HEK293T (cell line): ENCODE measurements around the gene IGF1R.

Experiments
- CTCF ChIA-PET: fragments of 350-600 bp; formaldehyde crosslinking; extraction: SDS; loops from one replicate; lab custom pipeline; 2021; ENCODE audit warnings: antibody characterized with exemption, inconsistent platforms; lab: Yijun Ruan, JAX
- POLR2A ChIA-PET: fragments of 350-600 bp; formaldehyde crosslinking; extraction: SDS; loops from one replicate; lab custom pipeline; 2020; ENCODE audit warnings: antibody characterized with exemption, inconsistent platforms; lab: Yijun Ruan, JAX
- DNase-seq: peaks from one replicate; pipeline ENCODE4 v3.0.0; 2012; ENCODE audit warnings: mixed read lengths; ENCODE audit errors: extremely low spot score
- ARNT ChIP-seq: fragments of 450-650 bp; IDR thresholded peaks from 2 replicates; pipeline ENCODE4 v1.6.1; 2017; ENCODE audit warnings: mild to moderate bottlenecking
- BHLHE40 ChIP-seq: fragments of 450-650 bp; IDR thresholded peaks from 2 replicates; pipeline ENCODE4 v1.6.1; 2016; ENCODE audit warnings: mild to moderate bottlenecking, moderate library complexity, borderline replicate concordance
- CTBP1 ChIP-seq: fragments of 450-650 bp; IDR thresholded peaks from 2 replicates; pipeline ENCODE4 v1.6.1; 2016; ENCODE audit warnings: borderline replicate concordance
- ELF4 ChIP-seq: fragments of 450-650 bp; IDR thresholded peaks from 2 replicates; pipeline ENCODE4 v1.6.1; 2017; ENCODE audit warnings: antibody characterized with exemption
- FOXA1 ChIP-seq: fragments of 450-650 bp; IDR thresholded peaks from 2 replicates; pipeline ENCODE4 v1.6.1; 2016; ENCODE audit warnings: mild to moderate bottlenecking
- FOXK2 ChIP-seq: fragments of 450-650 bp; IDR thresholded peaks from 2 replicates; pipeline ENCODE4 v1.6.1; 2016; ENCODE audit warnings: mild to moderate bottlenecking
- FOXM1 ChIP-seq: fragments of 450-650 bp; IDR thresholded peaks from 2 replicates; pipeline ENCODE4 v1.6.1; 2017; ENCODE audit warnings: mild to moderate bottlenecking, borderline replicate concordance
- HDGF ChIP-seq: fragments of 450-650 bp; IDR thresholded peaks from 2 replicates; pipeline ENCODE4 v1.6.1; 2017; ENCODE audit warnings: antibody characterized with exemption, borderline replicate concordance
- L3MBTL2 ChIP-seq: fragments of 450-650 bp; conservative IDR thresholded peaks from 2 replicates; pipeline ENCODE4 v1.6.1; 2016; ENCODE audit warnings: mild to moderate bottlenecking
- LEF1 ChIP-seq: fragments of 450-650 bp; IDR thresholded peaks from 2 replicates; pipeline ENCODE4 v1.6.1; 2017; ENCODE audit warnings: mild to moderate bottlenecking, borderline replicate concordance
- NFRKB ChIP-seq: fragments of 450-650 bp; IDR thresholded peaks from 2 replicates; pipeline ENCODE4 v1.6.1; 2016; ENCODE audit warnings: mild to moderate bottlenecking, moderate library complexity
- PKNOX1 ChIP-seq: fragments of 450-650 bp; IDR thresholded peaks from 2 replicates; pipeline ENCODE4 v1.6.1; 2016
- SP1 ChIP-seq: fragments of 450-650 bp; IDR thresholded peaks from 2 replicates; pipeline ENCODE4 v1.6.1; 2017
- SUZ12 ChIP-seq: fragments of 450-650 bp; IDR thresholded peaks from 2 replicates; pipeline ENCODE4 v1.6.1; 2016; ENCODE audit warnings: mild to moderate bottlenecking
- TARDBP ChIP-seq: fragments of 450-650 bp; IDR thresholded peaks from 2 replicates; pipeline ENCODE4 v1.6.1; 2016
- ZNF384 ChIP-seq: fragments of 450-650 bp; IDR thresholded peaks from 2 replicates; pipeline ENCODE4 v1.6.1; 2016

IGF1R gene

GRCh38 chr15:98914626-98915025, 266.3 kb downstream of the IGF1R start:
- ChIA-PET POLR2A (no interaction called here), CTCF (no interaction called here)
- DNase-seq, result no peak
- TF ChIP-seq CTBP1, result no peak
- no peak for TF ChIP-seq FOXA1
- TF ChIP-seq NFRKB, result no peak
- TF ChIP-seq L3MBTL2, result no peak
- TF ChIP-seq ZNF384, result no peak

DNA sequence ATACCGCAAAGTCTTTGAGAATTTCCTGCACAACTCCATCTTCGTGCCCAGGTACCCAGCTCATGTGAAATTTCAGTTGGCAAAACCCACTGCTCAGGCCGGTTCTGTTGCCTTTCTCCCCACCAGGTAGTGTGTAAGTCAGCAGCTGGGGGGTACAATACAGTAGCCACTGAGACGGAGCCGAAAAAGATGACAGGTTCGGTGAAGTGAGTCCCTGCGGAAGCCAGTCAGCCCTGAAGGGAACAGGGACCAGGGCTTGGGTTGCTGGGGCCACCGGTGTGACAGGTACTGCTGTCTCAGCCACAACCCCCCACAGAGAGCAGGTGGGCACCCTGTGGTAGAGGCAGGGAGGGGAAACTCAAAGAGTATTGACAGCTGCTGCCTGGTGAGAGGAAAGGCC, 268.5 kb downstream of the IGF1R start:
- no peak for DNase-seq
- TF ChIP-seq FOXA1, result no peak
- no peak for TF ChIP-seq SP1
- TF ChIP-seq CTBP1, result no peak
- TF ChIP-seq ZNF384, result no peak
- no peak for TF ChIP-seq NFRKB
- no peak for TF ChIP-seq L3MBTL2
- ChIA-PET POLR2A (no interaction called here), CTCF (no interaction called here)

DNA sequence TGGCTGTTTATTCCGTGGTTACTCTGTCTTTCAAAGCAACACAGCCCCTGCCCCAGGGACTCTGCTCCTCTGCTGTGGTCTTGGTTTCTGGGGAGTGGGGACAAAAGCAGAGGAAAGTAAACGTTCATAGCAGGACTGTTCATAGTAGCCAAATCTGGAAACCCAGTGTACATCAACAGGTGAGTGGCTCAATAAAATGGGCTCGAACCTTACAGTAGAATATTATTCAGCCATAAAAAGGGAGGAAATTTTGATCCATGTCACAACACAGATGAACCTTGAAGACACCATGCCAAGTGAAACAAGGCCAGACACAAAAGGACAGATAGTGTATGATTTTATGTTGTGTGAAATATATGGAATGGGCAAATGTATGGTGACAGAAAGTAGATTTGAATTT, 269.1 kb downstream of the IGF1R start:
- DNase-seq, result no peak
- POLR2A ChIA-PET, result no interaction called here
- TF ChIP-seq HDGF (no peak), FOXK2 (no peak), FOXA1 (no peak), ELF4 (no peak), FOXM1 (no peak), CTBP1 (no peak), ZNF384 (no peak), L3MBTL2 (no peak), BHLHE40 (no peak), SUZ12 (no peak), TARDBP (no peak), PKNOX1 (no peak), ARNT (no peak), LEF1 (no peak)
- CTCF ChIA-PET, result no interaction called here

- TF ChIP-seq SUZ12 (no peak), FOXA1 (no peak), NFRKB (no peak), FOXM1 (no peak), CTBP1 (no peak), ZNF384 (no peak), L3MBTL2 (no peak), FOXK2 (no peak), SP1 (no peak), BHLHE40 (no peak), ELF4 (no peak)
- ChIA-PET POLR2A (no interaction called here), CTCF (no interaction called here)
- no peak for DNase-seq
Observed at GRCh38 chr15:98920091-98920880, 271.9 kb downstream of the IGF1R start.

DNA sequence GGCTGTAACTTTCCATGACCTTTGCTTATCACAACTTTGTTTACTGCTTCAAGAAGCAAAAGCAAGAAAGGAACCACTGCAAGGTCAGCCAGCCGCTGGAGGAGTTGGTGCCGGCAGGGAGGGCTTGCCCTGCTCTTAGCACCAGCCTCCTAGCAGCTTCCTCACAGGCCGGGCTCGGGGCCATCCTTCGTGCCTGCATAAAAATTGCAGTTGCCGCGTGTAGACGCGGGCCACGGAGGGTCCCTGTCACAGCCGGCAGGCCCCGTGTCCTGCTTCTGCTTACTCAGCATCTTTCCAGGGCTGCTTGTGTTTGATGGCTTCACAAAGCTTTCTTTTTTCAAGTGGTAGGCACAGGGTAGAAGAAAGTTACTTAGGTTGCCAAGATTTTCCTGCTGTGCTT, 274.8 kb downstream of the IGF1R start:
- no peak for TF ChIP-seq FOXM1
- no peak for TF ChIP-seq ARNT
- no peak for TF ChIP-seq L3MBTL2
- TF ChIP-seq SUZ12, result no peak
- no peak for TF ChIP-seq NFRKB
- no peak for TF ChIP-seq SP1
- TF ChIP-seq TARDBP, result no peak
- TF ChIP-seq HDGF, result no peak
- no peak for TF ChIP-seq CTBP1
- TF ChIP-seq BHLHE40, result no peak
- TF ChIP-seq PKNOX1, result no peak
- TF ChIP-seq FOXK2, result no peak
- no peak for TF ChIP-seq ZNF384
- TF ChIP-seq LEF1, result no peak
- TF ChIP-seq FOXA1, result no peak
- TF ChIP-seq ELF4, result no peak
- POLR2A ChIA-PET, result no interaction called here
- DNase-seq, result no peak
- CTCF ChIA-PET, result no interaction called here

DNA sequence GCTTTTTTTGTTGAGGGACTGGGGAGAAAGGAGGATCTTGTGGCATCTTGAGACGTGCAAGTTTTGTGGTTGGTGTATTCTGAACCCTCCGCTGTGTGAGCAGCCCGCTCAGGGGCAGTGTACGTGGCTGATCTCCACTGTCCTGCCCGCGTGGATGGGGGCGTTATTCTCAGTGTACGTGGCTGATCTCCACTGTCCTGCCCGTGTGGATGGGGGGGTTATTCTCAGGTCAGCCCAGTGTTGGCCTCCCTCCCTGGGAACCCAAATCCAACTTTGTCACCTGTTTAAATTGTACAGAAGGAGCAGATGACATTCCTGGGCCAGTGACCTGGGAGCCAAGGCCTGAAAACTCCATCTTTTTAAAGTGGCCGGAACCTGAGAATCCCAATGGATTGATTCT, 275.2 kb downstream of the IGF1R start:
- POLR2A ChIA-PET, result no interaction called here
- DNase-seq, result no peak
- TF ChIP-seq FOXK2 (no peak), SP1 (no peak), LEF1 (no peak)
- CTCF ChIA-PET, result no interaction called here

- TF ChIP-seq HDGF (no peak), PKNOX1 (no peak), L3MBTL2 (no peak), ZNF384 (no peak), LEF1 (no peak), ELF4 (no peak), TARDBP (no peak), SUZ12 (no peak)
- no peak for DNase-seq
- CTCF ChIA-PET, result interaction anchor here (0.7 kb wide), 1 partner anchor 277 kb away, joined by 3 read pairs; no protein-coding TSS in a partner anchor
- POLR2A ChIA-PET, result no interaction called here
Observed at GRCh38 chr15:98924401-98925049, 276.2 kb downstream of the IGF1R start.
